Measurements from ENCODE around the gene EPHX1.

GRCh38 chr1:225850370-225850769 is 40.4 kb downstream of the EPHX1 start:
- TF ChIP-seq CTCF (IDR thresholded peaks at IDR 0.05) (no peak), POLR2A (IDR thresholded peaks at IDR 0.05) (no peak), POLR2AphosphoS5 (IDR thresholded peaks at IDR 0.05; ENCODE audit: insufficient read depth in 1 of 2, low read depth in 1 of 2) (no peak)

Data from vagina (tissue), 2 donors.